Lower leg skin (tissue), 4 donors: ENCODE data around the gene MGLL. TPM values are rescaled to one million over a fixed set of nuclear protein-coding genes. Genes with fewer than 3 reads are reported as not detected.

Source experiments
- DNase-seq, 2 donors: peaks; one replicate each; pipeline ENCODE4 v3.0.0-alpha.2; 2019; ENCODE audit warnings: low spot score in 2 of 2
- H3K4me3 ChIP-seq: fragments of 200-600 bp; sonication (generic); 2 replicates; pipeline ENCODE4 v1.5.1; 2017; ENCODE audit warnings: mild to moderate bottlenecking, low read depth; ENCODE audit not compliant: poor library complexity, severe bottlenecking
- CTCF ChIP-seq, 3 donors: fragments of 450-650 bp; IDR thresholded peaks; one replicate each; pipeline ENCODE4 v1.5.1; 2016; ENCODE audit warnings: antibody characterized with exemption in 3 of 3, mild to moderate bottlenecking in 3 of 3, moderate library complexity in 2 of 3
- POLR2A ChIP-seq, 2 donors: fragments of 450-650 bp; IDR thresholded peaks; one replicate each; pipeline ENCODE4 v1.6.1; 2016 to 2017; ENCODE audit warnings: antibody characterized with exemption in 2 of 2, mild to moderate bottlenecking in 1 of 2, moderate library complexity in 1 of 2
- WGBS, 2 donors: methylation state at CpG; one replicate each; pipeline ENCODE4 v1.1.5; 2018; 5-methylcytosine and 5-hydroxymethylcytosine counted together
- intact Hi-C: fragments of 100-400 bp; cut with DNase I; formaldehyde crosslinking; loops from one replicate; pipeline ENCODE4 v1.15.0; 2023; ENCODE audit warnings: low total_unique reads
- total RNA-seq, 4 donors: library from RNA; depleted of rRNA; stranded (reverse); fragments of >200 nt; gene quantifications; one replicate each; pipeline ENCODE4 v1.1.0, GENCODE V29; 2016

The MGLL gene
- total RNA-seq, 4 donors from 2014 or later: 44.0 to 57.4 (median 48.0) TPM

DNA sequence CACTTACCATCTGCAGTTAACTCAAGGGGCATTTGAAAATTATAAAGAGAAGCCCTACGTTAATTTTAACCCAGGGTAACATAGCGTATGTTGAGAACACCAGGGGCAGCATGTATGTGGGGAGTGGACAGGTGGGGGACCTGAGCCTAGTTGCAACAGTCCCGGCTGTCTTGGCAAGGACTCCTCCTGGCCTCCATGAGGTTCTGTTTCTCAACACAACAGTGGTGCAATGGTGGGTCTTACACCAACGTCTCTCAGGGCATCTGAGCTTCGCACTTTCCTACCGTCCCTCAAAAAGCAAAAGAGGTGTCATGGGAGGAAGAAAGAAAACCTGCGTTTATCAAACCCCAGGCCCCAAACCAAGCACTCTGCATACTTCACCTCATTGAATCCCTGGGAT, 50.6 kb downstream of the MGLL start:
- H3K4me3 ChIP-seq: no peak overlapping the region
- TF ChIP-seq CTCF (IDR thresholded peaks at IDR 0.05) (no peak), POLR2A (IDR thresholded peaks at IDR 0.05) (no peak)
- intact Hi-C loops: no loop called here
- 88 to 90% methylated on average over 7 of the region's 7 CpGs for WGBS, 2 donors
- no peak for DNase-seq

DNA sequence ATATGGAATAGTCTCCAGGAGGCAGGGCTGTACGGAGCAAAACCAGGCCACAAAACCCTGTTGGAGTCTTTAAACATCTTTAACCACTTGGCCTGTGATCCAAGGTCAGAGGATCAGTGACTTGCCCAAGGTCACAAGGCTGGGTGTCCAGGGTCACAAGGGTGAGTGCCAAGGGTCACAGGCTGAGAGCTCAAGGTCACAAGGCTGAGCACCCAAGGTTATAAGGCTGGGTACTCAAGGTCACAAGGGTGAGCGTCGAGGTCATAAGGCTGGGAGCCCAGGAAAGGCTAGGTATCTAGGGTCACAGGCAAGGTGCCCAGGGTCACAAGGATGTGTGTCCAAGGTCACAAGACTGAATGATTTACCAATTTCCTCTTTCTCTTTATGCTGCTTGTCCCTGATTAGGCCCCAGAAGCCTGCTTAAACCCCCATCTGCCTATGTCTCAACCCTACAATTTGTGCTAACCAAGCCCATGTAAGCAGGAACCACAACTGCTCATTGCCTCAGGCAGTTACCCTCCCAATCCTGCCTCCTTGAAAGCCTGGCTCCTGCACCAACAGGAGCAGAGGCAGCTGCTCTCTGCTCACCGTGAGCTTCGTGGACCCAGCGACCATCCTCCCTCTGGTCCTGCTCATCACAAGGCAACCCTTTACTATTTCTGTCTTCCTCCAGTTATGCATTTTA, 51.5 kb downstream of the MGLL start:
- 85 to 87% methylated on average over 6 of the region's 6 CpGs for WGBS, 2 donors
- DNase-seq: no peak
- H3K4me3 ChIP-seq: no peak overlapping the region
- intact Hi-C loops: no loop called here
- TF ChIP-seq POLR2A (IDR thresholded peaks at IDR 0.05) (no peak), CTCF (IDR thresholded peaks at IDR 0.05) (no peak)

GRCh38 chr3:127769284-127770081, 52.8 kb downstream of the MGLL start:
- DNase-seq: no peak
- intact Hi-C loops: no loop called here
- 93 to 95% methylated on average over 13 of the region's 13 CpGs for WGBS, 2 donors
- H3K4me3 ChIP-seq: no peak overlapping the region
- TF ChIP-seq CTCF (IDR thresholded peaks at IDR 0.05) (no peak), POLR2A (IDR thresholded peaks at IDR 0.05) (no peak)

DNA sequence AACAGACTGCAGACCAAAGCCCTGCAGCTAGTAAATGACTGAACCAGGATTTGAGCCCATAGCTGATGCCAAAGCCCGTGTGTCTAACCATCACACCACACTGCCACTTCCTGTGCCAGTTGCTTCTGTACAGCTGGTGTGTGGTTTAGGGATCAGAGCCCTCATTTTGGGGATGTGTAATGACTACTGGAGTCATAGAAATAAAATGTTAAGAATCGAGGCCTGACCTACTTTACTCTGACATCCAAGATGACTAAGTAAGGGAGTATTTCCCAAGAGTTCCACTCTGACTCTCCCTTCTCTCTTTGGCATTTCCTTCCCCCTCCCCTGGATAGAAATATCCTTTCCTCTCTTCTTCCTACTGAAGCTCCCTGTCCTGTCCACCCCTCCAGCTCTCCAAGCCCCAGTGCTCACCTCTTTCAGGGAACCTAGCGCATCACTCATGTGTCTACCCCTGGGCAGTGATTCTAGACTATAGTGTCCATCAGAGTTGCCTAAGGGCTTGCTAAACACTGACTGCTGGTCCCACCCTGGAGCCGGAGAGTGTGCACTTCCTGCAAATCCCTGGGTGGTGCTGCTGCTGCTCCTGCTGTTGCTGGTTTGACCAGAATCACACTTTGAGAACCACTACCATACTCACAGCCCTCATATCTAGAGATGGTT, 53.8 kb downstream of the MGLL start:
- H3K4me3 ChIP-seq: no peak overlapping the region
- 45 to 56% methylated on average over 4 of the region's 4 CpGs for WGBS, 2 donors
- intact Hi-C loops: no loop called here
- TF ChIP-seq POLR2A (IDR thresholded peaks at IDR 0.05) (no peak), CTCF (IDR thresholded peaks at IDR 0.05) (no peak)
- no peak for DNase-seq

GRCh38 chr3:127767126-127767525, 55.2 kb downstream of the MGLL start:
- WGBS, 2 donors: 90 to 94% methylated on average over 1 of the region's 1 CpG
- intact Hi-C loops: no loop called here
- DNase-seq: no peak
- no peak for TF ChIP-seq POLR2A (IDR thresholded peaks at IDR 0.05)
- no peak for TF ChIP-seq CTCF (IDR thresholded peaks at IDR 0.05)
- H3K4me3 ChIP-seq: no peak overlapping the region
